ENCODE results near the gene HOXA4. TPM values are rescaled to one million over a fixed set of nuclear protein-coding genes. Genes with fewer than 3 reads are reported as not detected.
A peak's percentile ranks its signal among the peaks of the same experiment; 100 is the strongest.

HOXA4 gene
- total RNA-seq, 1 donor from 2014 or later, result not detected

- no peak for TF ChIP-seq CTCF (IDR thresholded peaks at IDR 0.05; ENCODE audit: partially characterized antibody, unreplicated experiment)
- peak; percentile 66 for DNase-seq
- H3K4me1 Mint-ChIP-seq (ENCODE audit: low read depth, unreplicated experiment), result peaks cover 14% of the 10 kb centered on the region
- peaks cover 4% of the 10 kb centered on the region for H3K36me3 Mint-ChIP-seq (ENCODE audit: unreplicated experiment)
- peak overlapping the region; percentile 74 for H3K4me3 Mint-ChIP-seq (ENCODE audit: unreplicated experiment)
- H3K27ac Mint-ChIP-seq (ENCODE audit: unreplicated experiment), result peak overlapping the region; percentile 5
- peaks cover 63% of the 10 kb centered on the region for H3K27me3 Mint-ChIP-seq (ENCODE audit: unreplicated experiment)
- peaks cover 34% of the 10 kb centered on the region for H3K9me3 Mint-ChIP-seq (ENCODE audit: unreplicated experiment)
Measured at GRCh38 chr7:27097686-27098577, 32.6 kb downstream of the HOXA4 start.

- no peak for DNase-seq
- peaks cover 58% of the 10 kb centered on the region for H3K27me3 Mint-ChIP-seq (ENCODE audit: unreplicated experiment)
- H3K4me1 Mint-ChIP-seq (ENCODE audit: low read depth, unreplicated experiment), result peaks cover 16% of the 10 kb centered on the region
- no peak overlapping the region for H3K27ac Mint-ChIP-seq (ENCODE audit: unreplicated experiment)
- TF ChIP-seq CTCF (IDR thresholded peaks at IDR 0.05; ENCODE audit: partially characterized antibody, unreplicated experiment), result no peak
- H3K9me3 Mint-ChIP-seq (ENCODE audit: unreplicated experiment), result peaks cover 28% of the 10 kb centered on the region
- peaks cover 4% of the 10 kb centered on the region for H3K36me3 Mint-ChIP-seq (ENCODE audit: unreplicated experiment)
- H3K4me3 Mint-ChIP-seq (ENCODE audit: unreplicated experiment), result peak overlapping the region; percentile 92
Measured at GRCh38 chr7:27096768-27097514, 33.6 kb downstream of the HOXA4 start.

GRCh38 chr7:27095897-27096767, 34.4 kb downstream of the HOXA4 start, which contains the start of gene HOXA1:
Gene HOXA1, minus strand, starts transcription at chr7:27096000. Its CDS starts 88 bp downstream, at chr7:27095912.
- Mint-ChIP-seq H3K4me1 (ENCODE audit: low read depth, unreplicated experiment) (peaks cover 20% of the 10 kb centered on the region), H3K4me3 (ENCODE audit: unreplicated experiment) (peak within 1 kb of the TSS; percentile 92), H3K27me3 (ENCODE audit: unreplicated experiment) (peaks cover 54% of the 10 kb centered on the region), H3K9me3 (ENCODE audit: unreplicated experiment) (peaks cover 23% of the 10 kb centered on the region), H3K27ac (ENCODE audit: unreplicated experiment) (no peak within 1 kb of the TSS), H3K36me3 (ENCODE audit: unreplicated experiment) (peaks cover 4% of the 10 kb centered on the region)
- peak; percentile 69 for DNase-seq
- no peak for TF ChIP-seq CTCF (IDR thresholded peaks at IDR 0.05; ENCODE audit: partially characterized antibody, unreplicated experiment)

GRCh38 chr7:27095050-27095896, 35.3 kb downstream of the HOXA4 start:
- peaks cover 26% of the 10 kb centered on the region for H3K4me1 Mint-ChIP-seq (ENCODE audit: low read depth, unreplicated experiment)
- DNase-seq, result no peak
- H3K27ac Mint-ChIP-seq (ENCODE audit: unreplicated experiment), result no peak overlapping the region
- no peak for TF ChIP-seq CTCF (IDR thresholded peaks at IDR 0.05; ENCODE audit: partially characterized antibody, unreplicated experiment)
- peaks cover 51% of the 10 kb centered on the region for H3K27me3 Mint-ChIP-seq (ENCODE audit: unreplicated experiment)
- H3K36me3 Mint-ChIP-seq (ENCODE audit: unreplicated experiment), result peaks cover 4% of the 10 kb centered on the region
- peak overlapping the region; percentile 92 for H3K4me3 Mint-ChIP-seq (ENCODE audit: unreplicated experiment)
- peaks cover 19% of the 10 kb centered on the region for H3K9me3 Mint-ChIP-seq (ENCODE audit: unreplicated experiment)
